Ramos (cell line): ENCODE data around the gene PHOSPHO2.

ENCODE experiments used
- in situ Hi-C: fragments of 300-500 bp; cut with MboI; formaldehyde crosslinking; loops from one replicate; pipeline ENCODE4 v1.14.3; 2022; ENCODE audit warnings: low sequenced_read_pairs; ENCODE audit not compliant: unreplicated experiment

The PHOSPHO2 gene, protein sequence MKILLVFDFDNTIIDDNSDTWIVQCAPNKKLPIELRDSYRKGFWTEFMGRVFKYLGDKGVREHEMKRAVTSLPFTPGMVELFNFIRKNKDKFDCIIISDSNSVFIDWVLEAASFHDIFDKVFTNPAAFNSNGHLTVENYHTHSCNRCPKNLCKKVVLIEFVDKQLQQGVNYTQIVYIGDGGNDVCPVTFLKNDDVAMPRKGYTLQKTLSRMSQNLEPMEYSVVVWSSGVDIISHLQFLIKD

DNA sequence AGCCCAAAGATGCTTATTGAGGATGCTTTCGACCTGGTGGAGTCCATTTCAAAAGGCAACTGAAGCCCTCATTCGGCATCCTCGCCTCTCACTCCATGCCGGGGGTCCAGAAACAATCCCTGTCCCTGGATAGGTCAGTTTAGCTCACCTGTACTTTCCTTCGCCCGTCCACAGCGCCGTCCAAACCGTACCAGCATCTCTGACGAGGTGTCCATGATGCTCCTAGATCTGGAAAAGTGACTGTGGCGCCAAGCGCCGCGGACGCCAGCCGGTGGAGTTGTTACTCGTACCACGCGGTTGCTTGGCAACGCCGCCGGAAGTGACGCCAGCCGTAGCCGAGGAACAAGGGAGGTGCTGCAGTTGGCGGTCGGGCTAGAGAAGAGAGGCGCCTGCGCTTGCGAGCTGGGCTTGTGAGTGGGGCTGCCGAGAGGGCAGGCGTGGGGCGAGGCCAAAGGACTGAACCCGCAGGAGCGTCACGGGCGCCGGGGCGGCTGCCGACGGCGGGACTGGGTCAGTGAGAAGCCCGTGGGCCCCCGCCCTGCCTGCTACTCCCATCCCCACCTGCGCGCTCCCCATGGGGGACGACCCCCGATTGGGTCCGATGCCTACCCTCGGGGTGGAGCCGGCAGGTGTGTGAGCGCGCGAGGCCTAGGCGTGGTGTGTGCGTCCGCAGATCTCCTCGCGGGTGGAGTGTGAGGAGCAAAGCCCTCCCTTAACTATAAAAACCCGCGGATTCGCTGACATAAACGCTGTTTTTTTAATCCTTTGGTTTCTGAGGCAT is at the start of gene PHOSPHO2, which contains the start of gene CFAP210:
PHOSPHO2 (plus strand) TSS at position 357 of the 781 bp plus-strand sequence. CDS start 6,503 bp downstream, outside the sequence.
CFAP210 (minus strand) TSS at position 293 of the 781 bp plus-strand sequence; CDS start at position 215, 78 bp downstream.
- in situ Hi-C loops: no loop called here

DNA sequence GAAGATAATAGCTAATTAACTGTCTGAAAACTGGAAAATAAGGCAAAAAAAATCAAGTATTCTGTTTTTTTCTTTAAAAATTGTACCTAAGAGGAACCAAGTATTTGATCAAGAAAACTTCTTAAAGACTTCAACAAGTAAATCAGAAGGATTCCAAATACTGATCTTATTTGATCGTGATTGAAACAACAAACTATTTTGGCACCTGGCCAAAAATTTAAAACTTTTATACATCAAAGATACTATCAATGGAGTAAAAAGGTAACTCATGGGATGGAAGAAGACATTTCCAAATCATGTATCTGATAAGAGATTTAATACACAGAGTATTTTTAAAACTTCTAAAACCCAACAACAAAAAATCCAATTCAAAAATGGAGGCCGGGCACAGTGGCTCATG is 46.8 kb upstream of the PHOSPHO2 start:
- in situ Hi-C loops: no loop called here

- in situ Hi-C loops: no loop called here
These were observed 45.0 kb upstream of the PHOSPHO2 start for GRCh38 chr2:169649278-169649677.

DNA sequence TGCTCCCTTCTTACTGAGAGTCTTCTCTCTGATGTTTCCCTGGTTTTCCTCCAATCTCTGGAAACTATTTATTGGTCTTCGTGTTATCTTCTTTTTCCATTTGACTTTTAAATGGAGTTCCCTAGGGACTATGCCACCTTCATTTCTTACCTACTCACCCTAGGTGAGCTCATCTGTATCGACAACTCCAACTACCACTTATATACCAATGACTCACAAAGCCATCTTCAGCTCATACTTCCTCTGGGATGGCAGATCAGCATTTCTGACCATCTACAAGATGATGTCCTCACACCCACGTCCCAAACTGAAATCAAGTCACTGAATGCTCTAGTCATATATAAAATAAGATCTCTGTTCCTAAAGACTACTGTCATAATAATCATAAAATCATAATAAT is 40.6 kb upstream of the PHOSPHO2 start:
- in situ Hi-C loops: no loop called here

- in situ Hi-C loops: no loop called here
These were observed 38.1 kb upstream of the PHOSPHO2 start for GRCh38 chr2:169656164-169656563.

GRCh38 chr2:169658877-169659276 is 35.4 kb upstream of the PHOSPHO2 start:
- in situ Hi-C loops: no loop called here

DNA sequence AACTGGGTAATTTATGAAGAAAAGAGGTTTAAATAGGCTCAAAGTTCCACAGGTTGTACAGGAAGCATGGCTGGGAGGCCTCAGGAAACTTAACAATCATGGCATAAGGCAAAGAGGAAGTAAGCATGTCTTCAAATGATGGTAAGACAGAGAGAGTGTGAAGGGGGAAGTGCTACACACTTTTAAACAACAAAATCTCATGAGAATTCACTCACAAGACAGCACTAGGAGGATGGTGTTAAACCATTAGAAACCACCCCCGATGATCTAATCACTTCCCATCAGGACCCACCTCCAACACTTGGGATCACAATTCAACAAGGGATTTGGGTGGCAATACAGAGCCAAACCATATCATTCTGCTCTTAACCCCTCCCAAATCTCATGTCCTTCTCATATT is 34.9 kb upstream of the PHOSPHO2 start:
- in situ Hi-C loops: no loop called here

DNA sequence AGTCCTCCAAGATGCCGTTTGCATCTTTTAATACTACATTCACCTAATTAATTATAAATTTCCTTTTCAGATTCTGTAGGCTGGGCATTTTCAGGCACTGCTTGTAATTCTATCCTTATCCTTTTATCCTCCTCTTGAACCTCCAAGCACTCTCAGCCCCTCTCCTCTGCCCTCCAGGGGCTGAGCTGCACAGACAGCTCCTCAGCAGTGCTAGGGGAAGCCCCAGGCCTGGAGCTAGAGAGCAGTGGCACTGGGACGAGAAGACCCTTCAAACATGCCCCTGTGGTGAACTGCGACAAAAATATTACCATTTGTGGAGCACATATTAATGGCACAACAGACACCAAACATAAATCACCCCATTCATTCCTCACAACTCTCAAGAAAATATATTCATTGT is 33.0 kb upstream of the PHOSPHO2 start:
- in situ Hi-C loops: no loop called here

- in situ Hi-C loops: no loop called here
These were observed 31.5 kb upstream of the PHOSPHO2 start for GRCh38 chr2:169662744-169663143.

GRCh38 chr2:169663247-169663646 is 31.0 kb upstream of the PHOSPHO2 start:
- in situ Hi-C loops: no loop called here

- in situ Hi-C loops: no loop called here
These were observed 29.7 kb upstream of the PHOSPHO2 start for GRCh38 chr2:169664600-169664977.

DNA sequence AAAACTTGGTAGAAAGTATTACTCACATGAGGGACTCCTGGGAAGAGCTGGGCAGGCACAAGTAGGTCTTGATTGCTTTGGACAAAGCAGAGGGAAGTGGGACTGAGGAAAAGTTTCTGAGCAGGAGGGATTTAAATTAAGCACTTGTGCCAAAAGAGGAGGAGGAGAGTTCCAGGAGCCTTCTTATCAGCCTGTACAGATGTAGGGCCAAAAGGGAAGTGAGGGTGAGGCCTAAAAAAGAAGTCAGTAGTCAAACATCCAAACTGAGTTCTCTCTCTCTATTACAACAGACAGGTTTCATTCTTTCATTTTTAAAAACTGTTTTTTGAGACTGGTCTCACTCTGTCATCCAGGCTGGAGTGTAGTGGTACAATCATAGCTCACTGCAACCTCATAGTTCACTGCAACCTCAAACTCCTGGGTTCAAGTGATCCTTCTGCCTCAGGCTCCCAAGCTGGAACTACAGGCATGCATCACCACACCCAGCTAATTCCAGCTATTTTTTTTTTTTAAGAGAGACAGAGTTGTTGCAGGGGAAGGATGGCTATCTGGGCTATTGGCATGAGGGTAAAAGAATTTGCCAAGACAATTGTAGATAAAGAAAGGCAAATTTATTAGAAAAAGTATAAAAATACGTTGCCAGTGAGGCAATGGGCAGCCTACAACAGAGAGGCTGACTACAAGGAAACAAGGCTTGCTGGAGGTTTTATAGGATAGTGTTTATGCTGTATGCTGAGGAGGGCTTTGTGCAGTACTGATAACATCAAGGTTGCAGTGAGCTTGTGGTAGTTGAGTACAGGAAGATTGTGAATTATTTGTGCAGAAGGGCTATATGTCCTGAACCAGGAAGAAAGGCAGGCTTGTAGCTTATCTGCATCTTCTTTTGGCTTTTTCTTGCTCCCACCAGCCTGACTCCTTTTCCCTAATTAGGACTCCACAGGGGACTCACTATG is 29.0 kb upstream of the PHOSPHO2 start:
- in situ Hi-C loops: no loop called here

DNA sequence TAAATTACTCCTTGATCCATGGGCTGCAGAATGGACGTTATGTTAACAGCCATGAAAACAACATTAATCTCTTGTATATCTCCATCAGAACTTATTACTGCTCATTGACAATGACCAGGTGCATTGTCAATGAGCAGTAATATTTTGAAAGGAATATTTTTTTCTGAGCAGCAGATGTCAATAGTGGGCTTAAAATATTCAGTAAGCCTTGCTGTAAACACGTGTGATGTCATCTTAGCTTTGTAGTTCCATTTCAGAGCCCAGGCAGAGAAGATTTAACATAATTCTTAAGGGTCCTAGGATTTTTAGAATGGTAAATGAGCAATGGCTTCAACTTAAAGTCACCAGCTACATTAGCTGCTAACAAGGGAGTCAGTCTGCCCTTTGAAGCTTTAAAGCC is 26.7 kb upstream of the PHOSPHO2 start:
- in situ Hi-C loops: no loop called here

GRCh38 chr2:169670215-169670651 is 24.0 kb upstream of the PHOSPHO2 start:
- in situ Hi-C loops: no loop called here

GRCh38 chr2:169670937-169671336 is 23.3 kb upstream of the PHOSPHO2 start:
- in situ Hi-C loops: no loop called here

DNA sequence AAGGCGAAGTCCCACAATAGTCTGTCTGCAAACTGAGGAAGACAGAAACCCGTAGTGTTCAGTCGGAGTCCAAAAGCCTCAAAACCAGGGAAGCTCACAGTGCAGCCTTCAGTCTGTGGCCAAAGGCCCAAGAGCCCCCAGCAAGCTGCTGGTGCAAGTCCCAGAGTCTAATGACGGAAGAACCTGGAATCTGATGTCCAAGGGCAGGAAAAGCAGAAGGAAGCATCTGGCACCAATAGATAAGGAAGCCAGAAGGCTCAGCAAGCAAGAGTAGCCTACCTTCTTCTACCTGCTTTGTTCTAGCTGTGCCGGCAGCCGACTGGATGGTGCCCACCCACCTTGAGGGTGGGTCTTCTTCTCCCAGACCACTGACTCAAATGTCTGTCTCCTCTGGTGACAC is 21.9 kb upstream of the PHOSPHO2 start:
- in situ Hi-C loops: no loop called here

- in situ Hi-C loops: no loop called here
These were observed 21.2 kb upstream of the PHOSPHO2 start for GRCh38 chr2:169673106-169673505.

GRCh38 chr2:169673921-169674320 is 20.3 kb upstream of the PHOSPHO2 start:
- in situ Hi-C loops: no loop called here

GRCh38 chr2:169676357-169676756 is 17.9 kb upstream of the PHOSPHO2 start:
- in situ Hi-C loops: no loop called here

DNA sequence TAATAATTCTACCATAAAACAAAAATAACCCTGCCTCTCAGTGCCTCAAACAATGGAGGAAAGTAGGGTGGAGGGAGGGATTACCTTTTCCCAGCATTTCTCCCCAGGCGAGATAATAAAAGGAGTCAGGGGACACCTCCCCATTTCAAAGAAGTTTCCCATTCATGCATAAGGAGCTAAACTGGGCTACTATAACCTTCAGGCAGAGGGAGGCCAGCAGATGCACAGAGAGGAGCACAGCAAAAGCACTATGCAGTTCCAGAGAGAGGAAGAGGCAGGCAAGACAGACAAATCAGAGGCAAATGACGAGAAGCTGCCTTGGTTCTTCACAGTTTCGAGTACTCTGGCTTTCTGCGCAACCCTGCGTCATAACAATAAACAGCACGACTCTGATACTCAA is 17.4 kb upstream of the PHOSPHO2 start:
- in situ Hi-C loops: no loop called here

GRCh38 chr2:169683054-169683424 is 11.2 kb upstream of the PHOSPHO2 start:
- in situ Hi-C loops: no loop called here
